H9 (cell line): Measurements from ENCODE around the gene PES1. TPM values are rescaled to one million over a fixed set of nuclear protein-coding genes. Genes with fewer than 3 reads are reported as not detected.

ENCODE experiments used
- DNase-seq: peaks from one replicate; pipeline ENCODE4 v3.0.0-alpha.2; 2017
- H2AFZ ChIP-seq: one replicate; pipeline ENCODE4 v1.6.1; 2013; ENCODE audit warnings: mild to moderate bottlenecking, low read length, control low read depth, moderate library complexity
- H2AK5ac ChIP-seq: 2 replicates; pipeline ENCODE4 v1.6.1; 2013; ENCODE audit warnings: low read length, control low read depth, mixed read lengths; ENCODE audit not compliant: insufficient read length
- H2BK120ac ChIP-seq: one replicate; pipeline ENCODE4 v1.6.1; 2013; ENCODE audit warnings: low read depth, mild to moderate bottlenecking, low read length, control low read depth, inconsistent platforms; ENCODE audit not compliant: poor library complexity, severe bottlenecking
- H2BK12ac ChIP-seq: 2 replicates; pipeline ENCODE4 v1.6.1; 2013; ENCODE audit warnings: low read length, control low read depth, mixed read lengths, low read depth; ENCODE audit not compliant: insufficient read length
- H2BK15ac ChIP-seq: 2 replicates; pipeline ENCODE4 v1.6.1; 2013; ENCODE audit warnings: low read depth, low read length, control low read depth
- H2BK20ac ChIP-seq: one replicate; pipeline ENCODE4 v1.6.1; 2013; ENCODE audit warnings: low read depth, mild to moderate bottlenecking, low read length, control low read depth, inconsistent platforms; ENCODE audit not compliant: poor library complexity, severe bottlenecking
- H2BK5ac ChIP-seq: 2 replicates; pipeline ENCODE4 v1.6.1; 2013; ENCODE audit warnings: low read length, control low read depth, mixed read lengths; ENCODE audit not compliant: insufficient read length
- H3K14ac ChIP-seq: 2 replicates; pipeline ENCODE4 v1.6.1; 2013; ENCODE audit warnings: low read length, control low read depth; ENCODE audit not compliant: insufficient read depth
- H3K18ac ChIP-seq: 2 replicates; pipeline ENCODE4 v1.6.1; 2013; ENCODE audit warnings: low read depth, mild to moderate bottlenecking, mixed read lengths, low read length, control low read depth; ENCODE audit not compliant: insufficient read length
- H3K23ac ChIP-seq: 2 replicates; pipeline ENCODE4 v1.6.1; 2013; ENCODE audit warnings: low read length, control low read depth, mixed read lengths, low read depth; ENCODE audit not compliant: insufficient read length
- H3K23me2 ChIP-seq: 2 replicates; pipeline ENCODE4 v1.6.1; 2013; ENCODE audit warnings: low read depth, mild to moderate bottlenecking, mixed read lengths, low read length, control low read depth; ENCODE audit not compliant: insufficient read length, poor library complexity, severe bottlenecking
- H3K27ac ChIP-seq: 2 replicates; pipeline ENCODE4 v1.5.1; 2013; ENCODE audit warnings: low read length, control low read depth, mixed read lengths, low read depth; ENCODE audit not compliant: insufficient read length
- H3K27me3 ChIP-seq: 2 replicates; pipeline ENCODE4 v1.6.1; 2013; ENCODE audit warnings: low read length, control low read depth, inconsistent platforms; ENCODE audit not compliant: insufficient read depth
- H3K4ac ChIP-seq: 2 replicates; pipeline ENCODE4 v1.6.1; 2013; ENCODE audit warnings: low read depth, mild to moderate bottlenecking, control low read depth, inconsistent platforms, low read length, moderate library complexity
- H3K4me1 ChIP-seq: 2 replicates; pipeline ENCODE4 v1.6.1; 2013; ENCODE audit warnings: low read length, control low read depth, inconsistent platforms; ENCODE audit not compliant: insufficient read depth
- H3K4me2 ChIP-seq: 2 replicates; pipeline ENCODE4 v1.6.1; 2013; ENCODE audit warnings: low read length, control low read depth, mixed read lengths; ENCODE audit not compliant: insufficient read length, insufficient read depth
- H3K56ac ChIP-seq: 2 replicates; pipeline ENCODE4 v1.6.1; 2013; ENCODE audit warnings: low read depth, mild to moderate bottlenecking, mixed read lengths, low read length, control low read depth; ENCODE audit not compliant: insufficient read length
- H3K79me1 ChIP-seq: 2 replicates; pipeline ENCODE4 v1.6.1; 2013; ENCODE audit warnings: low read depth, mild to moderate bottlenecking, moderate library complexity, low read length, control low read depth, inconsistent platforms; ENCODE audit not compliant: insufficient read depth, poor library complexity, severe bottlenecking
- H3K79me2 ChIP-seq: 2 replicates; pipeline ENCODE4 v1.6.1; 2013; ENCODE audit warnings: low read length, control low read depth, inconsistent platforms; ENCODE audit not compliant: insufficient read depth
- H3K9ac ChIP-seq: 2 replicates; pipeline ENCODE4 v1.6.1; 2013; ENCODE audit warnings: low read length, control low read depth, mixed read lengths; ENCODE audit not compliant: insufficient read length; ENCODE audit errors: extremely low read depth
- H3K9me3 ChIP-seq: one replicate; pipeline ENCODE4 v1.6.1; 2013; ENCODE audit warnings: low read depth, low read length, inconsistent platforms; ENCODE audit not compliant: control insufficient read depth
- H3T11ph ChIP-seq: one replicate; pipeline ENCODE4 v1.6.1; 2013; ENCODE audit warnings: mild to moderate bottlenecking, low read length, control low read depth, inconsistent platforms
- H4K20me1 ChIP-seq: one replicate; pipeline ENCODE4 v1.6.1; 2013; ENCODE audit not compliant: control insufficient read depth, insufficient read length, insufficient read depth
- H4K5ac ChIP-seq: 2 replicates; pipeline ENCODE4 v1.6.1; 2013; ENCODE audit warnings: low read depth, mild to moderate bottlenecking, mixed read lengths, low read length, control low read depth; ENCODE audit not compliant: insufficient read length
- H4K8ac ChIP-seq: replicated peaks from 2 replicates; pipeline ENCODE4 v1.6.1; 2013; ENCODE audit warnings: low read length, control low read depth, mixed read lengths, low read depth; ENCODE audit not compliant: insufficient read length
- H4K91ac ChIP-seq: 2 replicates; pipeline ENCODE4 v1.6.1; 2013; ENCODE audit warnings: low read depth, mild to moderate bottlenecking, moderate library complexity, mixed read lengths, low read length, control low read depth; ENCODE audit not compliant: insufficient read length
- H3K27ac Mint-ChIP-seq, 3 experiments: 2 replicates in 2 of 3; 3 replicates in 1 of 3; pipeline ENCODE4 v1.8.0; 2020 to 2021; ENCODE audit warnings: mixed read lengths in 3 of 3, mild to moderate bottlenecking in 1 of 3, moderate library complexity in 1 of 3
- H3K27me3 Mint-ChIP-seq: 2 replicates; pipeline ENCODE4 v1.8.0; 2021; ENCODE audit warnings: low read depth, mild to moderate bottlenecking, moderate library complexity, mixed read lengths
- H3K36me3 Mint-ChIP-seq, 3 experiments: 2 replicates in 2 of 3; 3 replicates in 1 of 3; pipeline ENCODE4 v1.8.0; 2020 to 2021; ENCODE audit warnings: low read depth in 3 of 3, mixed read lengths in 3 of 3; ENCODE audit not compliant: insufficient read depth in 1 of 3
- H3K4me1 Mint-ChIP-seq, 2 experiments: 2 replicates each; pipeline ENCODE4 v1.8.0; 2020; ENCODE audit warnings: mixed read lengths in 2 of 2
- H3K4me3 Mint-ChIP-seq, 2 experiments: 2 replicates in 1 of 2; 3 replicates in 1 of 2; pipeline ENCODE4 v1.8.0; 2020 to 2021; ENCODE audit warnings: mild to moderate bottlenecking in 2 of 2, mixed read lengths in 2 of 2, moderate library complexity in 1 of 2
- H3K9me3 Mint-ChIP-seq, 2 experiments: 2 replicates in 1 of 2; 3 replicates in 1 of 2; pipeline ENCODE4 v1.8.0; 2020; ENCODE audit warnings: mild to moderate bottlenecking in 2 of 2, mixed read lengths in 2 of 2, moderate library complexity in 1 of 2
- CTCF ChIP-seq: fragments of 200-600 bp; sonication (generic); conservative IDR thresholded peaks from 3 replicates; pipeline ENCODE4 v1.8.0; 2021; ENCODE audit warnings: antibody characterized with exemption, mild to moderate bottlenecking
- WGBS: extraction: QIAGEN DNeasy Blood & Tissue Kit; methylation state at CpG from one replicate; pipeline ENCODE4 v1.1.7; 2013; ENCODE audit warnings: missing lambda C conversion rate, low lambda C conversion rate, mixed read lengths; ENCODE audit not compliant: insufficient read length; ENCODE audit errors: extremely low coverage; 5-methylcytosine and 5-hydroxymethylcytosine counted together
- total RNA-seq: library from RNA; stranded (reverse); gene quantifications from 2 replicates; pipeline ENCODE4 v1.2.1, GENCODE V29; 2021

The PES1 gene
- total RNA-seq, 1 experiment from 2014 or later = 133 TPM

- H3K4ac ChIP-seq = no peak overlapping the region
- peak overlapping the region in 1 of 2 experiments; percentile 86; a peak in 2 of 5 replicates for H3K4me3 Mint-ChIP-seq
These were observed 15.9 kb downstream of the PES1 start for GRCh38 chr22:30575859-30576258.

More at GRCh38 chr22:30575859-30576258, 15.9 kb downstream of the PES1 start:
- H3K27me3 ChIP-seq = no peaks in the 10 kb centered on the region
- peaks cover 5% of the 10 kb centered on the region for H3K27me3 Mint-ChIP-seq
- peaks cover 29 to 54% (median 47%) of the 10 kb centered on the region in 3 experiments; a peak in 6 of 7 replicates for H3K36me3 Mint-ChIP-seq
- H3K14ac ChIP-seq = no peak overlapping the region
- no peak overlapping the region for H4K8ac ChIP-seq
- no peak overlapping the region for H4K91ac ChIP-seq
- H4K20me1 ChIP-seq = peaks cover 5% of the 10 kb centered on the region
- H3K27ac Mint-ChIP-seq = no peak overlapping the region
- H2BK120ac ChIP-seq = no peak overlapping the region
- DNase-seq = no peak
- H4K5ac ChIP-seq = no peak overlapping the region
- no peak overlapping the region for H3K23ac ChIP-seq
- no peak for TF ChIP-seq CTCF
- H2BK5ac ChIP-seq = no peak overlapping the region
- no peaks in the 10 kb centered on the region for H3K9me3 Mint-ChIP-seq
- no peak overlapping the region for H2AK5ac ChIP-seq
- H3K79me2 ChIP-seq = no peaks in the 10 kb centered on the region
- H3K56ac ChIP-seq = no peak overlapping the region
- no CpG with 5 or more reads among the region's 15 CpGs for WGBS
- H3K4me1 Mint-ChIP-seq = peaks cover 11 to 21% of the 10 kb centered on the region in 2 experiments
- H3K27ac ChIP-seq = no peak overlapping the region
- H3K9ac ChIP-seq = no peak overlapping the region
- no peak overlapping the region for H2AFZ ChIP-seq
- H3K23me2 ChIP-seq = peaks cover 7% of the 10 kb centered on the region
- no peak overlapping the region for H3T11ph ChIP-seq
- H2BK20ac ChIP-seq = no peak overlapping the region
- H2BK15ac ChIP-seq = no peak overlapping the region
- no peaks in the 10 kb centered on the region for H3K4me1 ChIP-seq
- H2BK12ac ChIP-seq = no peak overlapping the region
- H3K18ac ChIP-seq = no peak overlapping the region
- H3K4me2 ChIP-seq = no peak overlapping the region
- H3K79me1 ChIP-seq = no peaks in the 10 kb centered on the region
- H3K9me3 ChIP-seq = no peaks in the 10 kb centered on the region
